WTC11 (cell line): ENCODE results near the gene SERTAD4.

Experiments used
- CREM ChIP-seq: sonication (generic); formaldehyde crosslinking; IDR thresholded peaks from 2 replicates; pipeline ENCODE4 v1.8.1; 2022; ENCODE audit warnings: mild to moderate bottlenecking, missing genetic modification reagents, moderate library complexity
- ESRRA ChIP-seq: sonication (generic); formaldehyde crosslinking; IDR thresholded peaks from 2 replicates; pipeline ENCODE4 v1.8.1; 2022; ENCODE audit warnings: mild to moderate bottlenecking, missing genetic modification reagents, borderline replicate concordance
- FOXK1 ChIP-seq: sonication (generic); formaldehyde crosslinking; IDR thresholded peaks from 2 replicates; pipeline ENCODE4 v1.8.0; 2022; ENCODE audit warnings: mild to moderate bottlenecking, moderate library complexity, missing genetic modification reagents
- JAZF1 ChIP-seq: fragments of 250-450 bp; sonication (Bioruptor Pico); IDR thresholded peaks from 2 replicates; pipeline ENCODE4 v1.9.0; 2021; ENCODE audit warnings: moderate library complexity, mild to moderate bottlenecking, inconsistent platforms
- NR1H2 ChIP-seq: sonication (generic); formaldehyde crosslinking; IDR thresholded peaks from 2 replicates; pipeline ENCODE4 v1.9.0; 2021; ENCODE audit warnings: mild to moderate bottlenecking, moderate library complexity, missing genetic modification reagents
- SP1 ChIP-seq: sonication (generic); formaldehyde crosslinking; conservative IDR thresholded peaks from 2 replicates; pipeline ENCODE4 v1.8.1; 2022; ENCODE audit warnings: missing genetic modification reagents
- ZBTB21 ChIP-seq: sonication (generic); formaldehyde crosslinking; IDR thresholded peaks from 2 replicates; pipeline ENCODE4 v1.8.1; 2023; ENCODE audit warnings: mild to moderate bottlenecking, missing genetic modification reagents, borderline replicate concordance
- TF ChIP-seq, protein P1 (sequence below): fragments of 200-600 bp; IDR thresholded peaks from 2 replicates; pipeline ENCODE4 v1.8.0; 2022; ENCODE audit warnings: antibody characterized with exemption
- TF ChIP-seq, protein P2 (sequence below): sonication (generic); formaldehyde crosslinking; IDR thresholded peaks from 2 replicates; pipeline ENCODE4 v1.8.0; 2022; ENCODE audit warnings: mild to moderate bottlenecking, missing genetic modification reagents
- TF ChIP-seq, protein P3 (sequence below): sonication (generic); formaldehyde crosslinking; IDR thresholded peaks from 2 replicates; pipeline ENCODE4 v1.8.1; 2023; ENCODE audit warnings: mild to moderate bottlenecking, missing genetic modification reagents, moderate library complexity

DNA sequence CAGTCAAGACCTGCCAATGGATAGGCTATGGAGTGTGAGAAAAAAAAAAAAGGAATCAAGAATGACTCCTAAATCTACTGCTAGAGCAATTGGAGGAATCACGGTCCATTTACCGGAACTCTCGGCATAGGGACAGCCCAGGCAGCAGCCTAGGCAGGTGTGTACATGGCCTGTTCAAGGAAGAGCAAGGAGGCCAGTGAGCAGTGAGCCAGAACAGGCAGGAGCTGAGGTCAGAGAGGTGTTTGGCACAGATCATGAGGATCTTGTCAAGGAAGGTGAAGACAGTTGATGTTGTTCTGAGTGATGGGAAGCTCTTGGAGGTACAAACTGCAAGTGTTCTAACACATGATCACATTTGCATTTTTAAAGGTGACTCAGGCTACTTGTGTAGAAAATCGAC lies 55.5 kb downstream of the SERTAD4 start:
- TF ChIP-seq, protein P1, sequence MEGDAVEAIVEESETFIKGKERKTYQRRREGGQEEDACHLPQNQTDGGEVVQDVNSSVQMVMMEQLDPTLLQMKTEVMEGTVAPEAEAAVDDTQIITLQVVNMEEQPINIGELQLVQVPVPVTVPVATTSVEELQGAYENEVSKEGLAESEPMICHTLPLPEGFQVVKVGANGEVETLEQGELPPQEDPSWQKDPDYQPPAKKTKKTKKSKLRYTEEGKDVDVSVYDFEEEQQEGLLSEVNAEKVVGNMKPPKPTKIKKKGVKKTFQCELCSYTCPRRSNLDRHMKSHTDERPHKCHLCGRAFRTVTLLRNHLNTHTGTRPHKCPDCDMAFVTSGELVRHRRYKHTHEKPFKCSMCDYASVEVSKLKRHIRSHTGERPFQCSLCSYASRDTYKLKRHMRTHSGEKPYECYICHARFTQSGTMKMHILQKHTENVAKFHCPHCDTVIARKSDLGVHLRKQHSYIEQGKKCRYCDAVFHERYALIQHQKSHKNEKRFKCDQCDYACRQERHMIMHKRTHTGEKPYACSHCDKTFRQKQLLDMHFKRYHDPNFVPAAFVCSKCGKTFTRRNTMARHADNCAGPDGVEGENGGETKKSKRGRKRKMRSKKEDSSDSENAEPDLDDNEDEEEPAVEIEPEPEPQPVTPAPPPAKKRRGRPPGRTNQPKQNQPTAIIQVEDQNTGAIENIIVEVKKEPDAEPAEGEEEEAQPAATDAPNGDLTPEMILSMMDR: no peak
- TF ChIP-seq ESRRA (CRISPR knock-in tag): no peak
- no peak for TF ChIP-seq JAZF1 (CRISPR knock-in tag)
- TF ChIP-seq FOXK1: no peak
- no peak for TF ChIP-seq SP1 (CRISPR knock-in tag)
- TF ChIP-seq CREM: no peak
- TF ChIP-seq NR1H2 (CRISPR knock-in tag): no peak
- TF ChIP-seq, protein P2, sequence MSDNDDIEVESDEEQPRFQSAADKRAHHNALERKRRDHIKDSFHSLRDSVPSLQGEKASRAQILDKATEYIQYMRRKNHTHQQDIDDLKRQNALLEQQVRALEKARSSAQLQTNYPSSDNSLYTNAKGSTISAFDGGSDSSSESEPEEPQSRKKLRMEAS: no peak
- TF ChIP-seq, protein P3, sequence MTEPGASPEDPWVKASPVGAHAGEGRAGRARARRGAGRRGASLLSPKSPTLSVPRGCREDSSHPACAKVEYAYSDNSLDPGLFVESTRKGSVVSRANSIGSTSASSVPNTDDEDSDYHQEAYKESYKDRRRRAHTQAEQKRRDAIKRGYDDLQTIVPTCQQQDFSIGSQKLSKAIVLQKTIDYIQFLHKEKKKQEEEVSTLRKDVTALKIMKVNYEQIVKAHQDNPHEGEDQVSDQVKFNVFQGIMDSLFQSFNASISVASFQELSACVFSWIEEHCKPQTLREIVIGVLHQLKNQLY (CRISPR knock-in tag): no peak
- no peak for TF ChIP-seq ZBTB21
